ENCODE results near the gene NPC2. TPM values are rescaled to one million over a fixed set of nuclear protein-coding genes. Genes with fewer than 3 reads are reported as not detected.

Gene NPC2
- total RNA-seq, 4 donors from 2014 or later: 75.9 to 176 (median 92.9) TPM

DNA sequence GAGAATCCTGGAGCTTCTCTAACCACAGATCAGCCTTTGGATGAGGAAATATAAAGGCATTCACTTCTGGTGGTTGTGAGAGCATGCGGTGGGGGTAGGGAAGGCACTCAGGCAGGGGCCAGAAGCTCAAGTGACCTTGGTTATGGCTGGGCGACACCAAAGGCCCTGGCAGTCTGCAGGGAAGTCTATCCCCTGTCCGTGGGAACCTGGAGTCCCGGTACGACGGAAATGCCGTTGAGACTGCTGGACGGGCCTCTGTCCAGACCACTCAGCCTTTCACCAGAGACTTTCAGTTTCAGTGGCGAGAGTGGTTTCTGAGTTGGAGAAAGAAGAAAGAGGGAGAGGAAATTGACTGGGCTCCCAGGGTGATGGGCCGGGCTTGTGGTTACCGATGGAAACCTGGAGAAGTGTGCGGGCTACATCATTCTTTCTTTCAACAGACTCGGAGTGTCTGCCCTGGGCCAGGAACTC lies 21.4 kb upstream of the NPC2 start:
- no peaks in the 10 kb centered on the region for H3K4me1 ChIP-seq
- H3K36me3 ChIP-seq: no peaks in the 10 kb centered on the region
- no peak overlapping the region for H3K4me3 ChIP-seq
- intact Hi-C loops (cut with DNase I; ENCODE audit: low total_unique reads) (no loop called here), in situ Hi-C loops (cut with MboI; ENCODE audit: low sequenced_read_pairs in 4 of 4) (no loop called here)
- no peak overlapping the region for H3K27ac ChIP-seq
- DNase-seq (peak in 1 of 2 donors; percentile 35), ATAC-seq (peak in 1 of 2 donors; percentile 43)
- no peaks in the 10 kb centered on the region for H3K27me3 ChIP-seq
- TF ChIP-seq POLR2A (IDR thresholded peaks at IDR 0.05): no peak
- TF ChIP-seq, protein P1, sequence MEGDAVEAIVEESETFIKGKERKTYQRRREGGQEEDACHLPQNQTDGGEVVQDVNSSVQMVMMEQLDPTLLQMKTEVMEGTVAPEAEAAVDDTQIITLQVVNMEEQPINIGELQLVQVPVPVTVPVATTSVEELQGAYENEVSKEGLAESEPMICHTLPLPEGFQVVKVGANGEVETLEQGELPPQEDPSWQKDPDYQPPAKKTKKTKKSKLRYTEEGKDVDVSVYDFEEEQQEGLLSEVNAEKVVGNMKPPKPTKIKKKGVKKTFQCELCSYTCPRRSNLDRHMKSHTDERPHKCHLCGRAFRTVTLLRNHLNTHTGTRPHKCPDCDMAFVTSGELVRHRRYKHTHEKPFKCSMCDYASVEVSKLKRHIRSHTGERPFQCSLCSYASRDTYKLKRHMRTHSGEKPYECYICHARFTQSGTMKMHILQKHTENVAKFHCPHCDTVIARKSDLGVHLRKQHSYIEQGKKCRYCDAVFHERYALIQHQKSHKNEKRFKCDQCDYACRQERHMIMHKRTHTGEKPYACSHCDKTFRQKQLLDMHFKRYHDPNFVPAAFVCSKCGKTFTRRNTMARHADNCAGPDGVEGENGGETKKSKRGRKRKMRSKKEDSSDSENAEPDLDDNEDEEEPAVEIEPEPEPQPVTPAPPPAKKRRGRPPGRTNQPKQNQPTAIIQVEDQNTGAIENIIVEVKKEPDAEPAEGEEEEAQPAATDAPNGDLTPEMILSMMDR (IDR thresholded peaks at IDR 0.05 in 4 of 5, conservative IDR thresholded peaks at IDR 0.05 in 1 of 5): no peak
- H3K9me3 ChIP-seq: no peaks in the 10 kb centered on the region

DNA sequence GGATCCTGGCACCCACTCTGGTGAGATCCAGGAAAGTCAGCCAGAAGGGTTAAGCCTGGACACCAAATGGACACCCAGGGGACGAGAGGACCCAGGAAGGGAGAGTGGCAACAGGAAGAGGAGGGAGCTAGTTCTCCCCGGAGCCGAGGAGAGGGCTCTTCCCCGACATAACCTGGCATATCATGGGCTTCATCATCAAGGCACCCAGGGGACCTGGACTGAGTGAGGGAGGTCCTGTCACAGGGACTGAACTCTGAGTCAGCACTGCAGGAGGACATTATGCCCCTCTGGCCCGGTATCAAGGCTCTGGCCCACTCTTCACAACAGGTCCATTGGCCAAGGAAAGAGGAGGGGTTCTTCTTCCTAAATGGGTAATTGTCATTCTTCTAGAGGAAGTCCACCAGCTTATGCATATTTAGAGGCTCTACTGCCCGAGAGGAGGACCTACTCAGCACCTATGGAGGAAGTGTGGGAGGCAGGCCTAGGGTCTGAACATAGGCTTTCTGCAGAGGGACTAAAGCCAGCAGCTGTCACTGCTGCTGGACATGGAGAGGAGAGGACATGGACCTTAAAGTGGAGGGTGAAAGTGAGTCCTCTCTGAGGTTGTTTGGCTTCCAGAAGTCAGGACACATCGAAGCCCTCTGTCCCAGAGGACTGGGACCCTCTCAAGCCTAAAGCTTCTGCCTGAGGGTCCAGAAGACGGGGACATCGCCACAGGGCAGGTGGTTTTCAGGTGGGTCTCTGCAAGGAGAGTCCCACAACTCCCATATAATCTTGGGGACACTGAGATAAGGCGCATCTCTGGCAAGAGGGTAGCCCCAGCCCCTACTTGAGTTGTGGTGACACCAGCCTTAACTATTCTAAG lies 19.1 kb upstream of the NPC2 start:
- no peak overlapping the region for H3K4me3 ChIP-seq
- H3K36me3 ChIP-seq: no peaks in the 10 kb centered on the region
- no peak for TF ChIP-seq POLR2A (IDR thresholded peaks at IDR 0.05)
- TF ChIP-seq, protein P1 (IDR thresholded peaks at IDR 0.05 in 4 of 5, conservative IDR thresholded peaks at IDR 0.05 in 1 of 5): no peak
- H3K27me3 ChIP-seq: no peaks in the 10 kb centered on the region
- no peak for ATAC-seq
- in situ Hi-C loops (cut with MboI; ENCODE audit: low sequenced_read_pairs in 4 of 4): no loop called here
- H3K9me3 ChIP-seq: no peaks in the 10 kb centered on the region
- DNase-seq: no peak
- intact Hi-C loops (cut with DNase I; ENCODE audit: low total_unique reads): no loop called here
- H3K4me1 ChIP-seq: no peaks in the 10 kb centered on the region
- H3K27ac ChIP-seq: no peak overlapping the region

DNA sequence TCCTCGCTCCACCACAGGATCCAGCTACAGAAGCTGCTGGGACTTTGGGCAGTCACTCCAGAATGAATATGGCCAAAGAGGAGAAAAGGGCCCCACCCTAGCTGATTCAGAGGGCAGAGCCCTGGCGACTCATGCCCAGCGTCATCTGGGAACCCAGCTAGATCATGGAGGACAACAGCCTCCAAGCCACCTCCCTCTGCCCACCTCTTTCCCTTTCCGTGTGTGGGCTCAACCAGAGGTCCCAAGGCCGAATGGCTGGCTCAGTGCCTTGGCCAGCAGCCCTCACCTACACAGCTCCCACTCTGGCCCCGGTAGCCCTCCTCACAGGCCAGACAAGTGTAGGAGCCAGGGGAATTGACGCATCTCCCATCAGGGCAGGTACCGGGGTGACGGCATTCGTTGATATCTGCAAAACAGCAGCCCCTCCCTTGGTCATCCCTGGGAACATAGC lies 17.9 kb upstream of the NPC2 start:
- H3K27ac ChIP-seq: no peak overlapping the region
- intact Hi-C loops (cut with DNase I; ENCODE audit: low total_unique reads): no loop called here
- H3K4me1 ChIP-seq: no peaks in the 10 kb centered on the region
- H3K9me3 ChIP-seq: no peaks in the 10 kb centered on the region
- H3K4me3 ChIP-seq: no peak overlapping the region
- no peaks in the 10 kb centered on the region for H3K27me3 ChIP-seq
- ATAC-seq (no peak), DNase-seq (no peak)
- no peaks in the 10 kb centered on the region for H3K36me3 ChIP-seq
- in situ Hi-C loops (cut with MboI; ENCODE audit: low sequenced_read_pairs in 4 of 4): no loop called here
- no peak for TF ChIP-seq POLR2A (IDR thresholded peaks at IDR 0.05)
- TF ChIP-seq, protein P1 (IDR thresholded peaks at IDR 0.05 in 4 of 5, conservative IDR thresholded peaks at IDR 0.05 in 1 of 5): no peak

DNA sequence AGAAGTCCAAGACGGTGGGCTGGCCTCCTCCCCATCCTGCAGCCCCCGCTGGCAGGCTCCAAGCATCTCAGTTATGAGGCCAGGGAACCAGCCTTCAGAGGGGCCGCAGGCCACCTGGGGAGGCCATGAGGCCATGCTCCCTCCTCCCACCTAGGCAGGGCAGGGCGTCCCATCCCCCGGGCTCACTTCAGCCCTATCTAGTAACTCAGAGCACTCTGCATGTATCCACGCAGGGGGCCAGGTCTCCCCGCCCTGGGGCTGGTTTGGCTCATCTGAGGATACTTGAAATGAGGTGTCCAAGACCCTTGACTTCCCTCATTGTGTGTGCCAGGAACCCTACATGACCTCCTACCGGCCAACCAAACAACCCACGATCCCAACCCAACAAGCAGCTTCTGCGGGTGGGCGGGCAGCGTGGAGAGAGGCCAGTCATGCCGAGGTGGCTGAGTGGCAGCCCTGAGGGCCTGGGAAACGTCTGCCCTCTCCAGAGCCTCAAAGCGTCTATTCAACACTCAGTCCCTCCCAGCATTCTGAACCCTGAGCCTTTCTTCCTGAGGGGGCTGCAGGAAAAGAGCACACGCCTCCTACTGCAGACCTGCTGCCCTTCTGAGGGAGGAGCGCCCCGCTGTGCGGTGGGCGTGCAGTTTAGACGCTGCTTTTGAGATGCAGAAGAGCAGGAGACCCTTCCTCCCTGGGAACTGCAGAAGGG lies 17.3 kb upstream of the NPC2 start:
- no peak overlapping the region for H3K4me3 ChIP-seq
- no peaks in the 10 kb centered on the region for H3K36me3 ChIP-seq
- no peaks in the 10 kb centered on the region for H3K9me3 ChIP-seq
- intact Hi-C loops (cut with DNase I; ENCODE audit: low total_unique reads): no loop called here
- peak in 1 of 2 donors; percentile 12 for DNase-seq
- H3K27ac ChIP-seq: no peak overlapping the region
- in situ Hi-C loops (cut with MboI; ENCODE audit: low sequenced_read_pairs in 4 of 4): no loop called here
- no peaks in the 10 kb centered on the region for H3K27me3 ChIP-seq
- no peaks in the 10 kb centered on the region for H3K4me1 ChIP-seq
- no peak for TF ChIP-seq POLR2A (IDR thresholded peaks at IDR 0.05)
- TF ChIP-seq, protein P1 (IDR thresholded peaks at IDR 0.05 in 4 of 5, conservative IDR thresholded peaks at IDR 0.05 in 1 of 5): no peak
- no peak for ATAC-seq

All from gastrocnemius medialis (tissue), 4 donors.